B cell (primary cell): ENCODE data around the gene EFNA3. TPM values are rescaled to one million over a fixed set of nuclear protein-coding genes. Genes with fewer than 3 reads are reported as not detected.

ENCODE experiments used
- ATAC-seq: fragments of 200-7000 bp; cut with Tn5 transposase; one replicate; pipeline ENCODE4 v1.10.0; 2021; ENCODE audit warnings: low read depth, mild to moderate bottlenecking, moderate number of reproducible peaks, moderate library complexity
- CTCF ChIA-PET: fragments of 350-600 bp; sonication (Branson Sonifier 250); formaldehyde crosslinking; loops from one replicate; lab custom pipeline; 2021; ENCODE audit warnings: antibody characterized with exemption, inconsistent platforms; lab: Charles Lee
- POLR2A ChIA-PET: fragments of 350-600 bp; sonication (Branson Sonifier 250); formaldehyde crosslinking; loops from one replicate; lab custom pipeline; 2021; ENCODE audit warnings: antibody characterized with exemption; lab: Charles Lee
- DNase-seq: peaks from one replicate; pipeline ENCODE4 v3.0.0; 2013
- H2AFZ ChIP-seq: 2 replicates; pipeline ENCODE4 v1.6.1; 2012; ENCODE audit warnings: mild to moderate bottlenecking, low read depth, low read length; ENCODE audit not compliant: insufficient read depth, poor library complexity, severe bottlenecking
- H3K27ac ChIP-seq, 2 donors: 1 replicate in 1 of 2; 2 replicates in 1 of 2; pipeline ENCODE4 v1.5.1; 2012 to 2013; ENCODE audit warnings: low read length in 2 of 2, mild to moderate bottlenecking in 2 of 2, moderate library complexity in 1 of 2
- H3K27me3 ChIP-seq, 4 experiments: fragments of 200-600 bp in 1 of 4; sonication (generic) in 1 of 4; replicated peaks in 1 of 4; 1 replicate in 2 of 4; 2 replicates in 2 of 4; pipeline versions ENCODE4 v1.6.1 to v1.7.0; 2013 to 2016; ENCODE audit warnings: low read length in 3 of 4, mild to moderate bottlenecking in 2 of 4, mixed read lengths in 1 of 4, moderate library complexity in 1 of 4; ENCODE audit not compliant: insufficient read depth in 4 of 4, control insufficient read depth in 3 of 4; ENCODE audit errors: control extremely low read depth in 1 of 4
- H3K36me3 ChIP-seq, 2 experiments: replicated peaks in 1 of 2; 1 replicate in 1 of 2; 2 replicates in 1 of 2; pipeline versions ENCODE4 v1.6.1 to v1.7.1; 2013; ENCODE audit warnings: low read length in 1 of 2; ENCODE audit not compliant: insufficient read depth in 2 of 2, control insufficient read depth in 1 of 2; ENCODE audit errors: control extremely low read depth in 1 of 2, extremely low read depth in 1 of 2
- H3K4me1 ChIP-seq, 2 donors: fragments of 200-600 bp in 1 of 2; sonication (generic) in 1 of 2; 1 replicate in 1 of 2; 2 replicates in 1 of 2; pipeline versions ENCODE4 v1.5.1 to v1.6.1; 2013 to 2017; ENCODE audit warnings: low read length in 2 of 2; ENCODE audit not compliant: control insufficient read depth in 2 of 2, insufficient read depth in 2 of 2
- H3K4me2 ChIP-seq: replicated peaks from 2 replicates; pipeline ENCODE3; 2012; ENCODE audit warnings: mild to moderate bottlenecking, low read depth, low read length; ENCODE audit not compliant: poor library complexity, severe bottlenecking
- H3K4me3 ChIP-seq, 5 experiments: fragments of 200-600 bp in 1 of 5; sonication (generic) in 1 of 5; 1 replicate in 3 of 5; 2 replicates in 2 of 5; pipeline versions ENCODE4 v1.5.1 to v1.7.0; 2011 to 2016; ENCODE audit warnings: low read length in 4 of 5, mild to moderate bottlenecking in 4 of 5, low read depth in 2 of 5, control low read depth in 1 of 5, moderate library complexity in 1 of 5; ENCODE audit not compliant: insufficient read depth in 1 of 5; ENCODE audit errors: control extremely low read depth in 1 of 5, extremely low read depth in 1 of 5
- H3K79me2 ChIP-seq: fragments of 200-600 bp; sonication (generic); one replicate; pipeline ENCODE4 v1.6.0; 2016; ENCODE audit warnings: low read length; ENCODE audit not compliant: control insufficient read depth, insufficient read depth
- H3K9ac ChIP-seq: fragments of 200-600 bp; sonication (generic); 2 replicates; pipeline ENCODE4 v1.6.1; 2017; ENCODE audit warnings: mild to moderate bottlenecking, low read length, moderate library complexity
- H3K9me3 ChIP-seq, 3 donors: one replicate each; pipeline versions ENCODE4 v1.6.1 to v1.7.1; 2013; ENCODE audit warnings: low read length in 2 of 3; ENCODE audit not compliant: control insufficient read depth in 2 of 3, insufficient read depth in 1 of 3; ENCODE audit errors: control extremely low read depth in 1 of 3
- H4K20me1 ChIP-seq: 2 replicates; pipeline ENCODE4 v1.6.0; 2012; ENCODE audit warnings: mild to moderate bottlenecking, low read length; ENCODE audit not compliant: insufficient read depth, control insufficient read depth, poor library complexity, severe bottlenecking
- H3K27ac Mint-ChIP-seq: one replicate; pipeline ENCODE4 v1.8.0; 2021; ENCODE audit warnings: mixed read lengths
- H3K27me3 Mint-ChIP-seq: one replicate; pipeline ENCODE4 v1.8.0; 2021; ENCODE audit warnings: mixed read lengths
- H3K4me1 Mint-ChIP-seq: one replicate; pipeline ENCODE4 v1.8.0; 2021; ENCODE audit warnings: mixed read lengths
- H3K4me3 Mint-ChIP-seq: one replicate; pipeline ENCODE4 v1.8.0; 2021; ENCODE audit warnings: mixed read lengths
- H3K9me3 Mint-ChIP-seq: one replicate; pipeline ENCODE4 v1.8.0; 2022; ENCODE audit warnings: mixed read lengths; ENCODE audit not compliant: insufficient read depth
- EZH2 ChIP-seq: IDR thresholded peaks from 2 replicates; pipeline ENCODE4 v1.6.1; 2012; ENCODE audit warnings: borderline replicate concordance, low read depth, mild to moderate bottlenecking, moderate library complexity, low read length; ENCODE audit not compliant: insufficient read depth, poor library complexity, severe bottlenecking
- WGBS: methylation state at CpG from one replicate; pipeline ENCODE4 v1.1.5; 2013; ENCODE audit warnings: missing lambda C conversion rate; ENCODE audit not compliant: insufficient coverage; 5-methylcytosine and 5-hydroxymethylcytosine counted together
- intact Hi-C: fragments of 100-400 bp; cut with micrococcal nuclease; formaldehyde crosslinking; loops from one replicate; pipeline ENCODE4 v1.10.0; 2022
- polyA plus RNA-seq: library from polyadenylated mRNA; depleted of rRNA; stranded (reverse); fragments of >200 nt; gene quantifications from 2 replicates; pipeline ENCODE4 v1.2.3, GENCODE V29; 2012
- total RNA-seq, 2 donors: library from RNA; stranded (reverse); fragments of 120-200 nt in 1 of 2; gene quantifications; 1 replicate in 1 of 2; 2 replicates in 1 of 2; pipeline versions ENCODE4 v1.2.3 to v1.2.4, GENCODE V29; 2013 to 2022
- TF ChIP-seq, protein P1 (sequence below): fragments of 200-600 bp; IDR thresholded peaks from one replicate; pipeline ENCODE4 v1.8.0; 2022; ENCODE audit warnings: antibody characterized with exemption, mild to moderate bottlenecking

EFNA3 gene
- total and polyA plus RNA-seq, 2 donors (not counting 1 experiment from before 2014, with no cell fraction given), result 1.6 to 3.2 TPM

DNA sequence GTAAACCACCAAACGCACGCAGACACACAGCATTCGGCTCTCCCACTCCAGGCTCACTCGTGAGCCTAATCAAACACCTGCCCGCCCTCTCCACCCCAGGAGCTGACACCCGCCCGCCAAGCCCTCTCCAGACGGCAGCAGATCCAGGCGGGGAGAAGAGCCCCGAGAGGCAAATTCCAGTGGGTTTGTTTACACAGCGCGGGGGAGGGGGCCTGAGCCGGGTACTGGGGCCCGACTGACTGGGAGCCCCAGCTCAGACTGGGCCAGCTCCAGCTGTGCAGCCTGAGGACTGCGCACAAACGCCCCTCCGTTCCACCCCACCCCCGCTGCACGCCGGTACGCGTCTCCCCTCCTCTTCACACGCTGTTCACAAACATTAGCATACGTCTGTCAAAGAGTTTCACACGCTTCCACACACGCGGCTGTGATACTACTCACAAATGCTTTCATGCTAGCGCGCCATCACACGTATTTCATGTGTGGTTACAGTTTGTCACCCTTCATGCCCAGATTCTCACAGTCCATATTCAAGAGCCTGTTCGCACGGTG lies 48.0 kb downstream of the EFNA3 start:
- H4K20me1 ChIP-seq, result peaks cover 8% of the 10 kb centered on the region
- H3K4me2 ChIP-seq, result peak overlapping the region; percentile 98
- peaks cover 0 to 7% (median 0%) of the 10 kb centered on the region in 3 donors for H3K9me3 ChIP-seq
- TF ChIP-seq, protein P1, sequence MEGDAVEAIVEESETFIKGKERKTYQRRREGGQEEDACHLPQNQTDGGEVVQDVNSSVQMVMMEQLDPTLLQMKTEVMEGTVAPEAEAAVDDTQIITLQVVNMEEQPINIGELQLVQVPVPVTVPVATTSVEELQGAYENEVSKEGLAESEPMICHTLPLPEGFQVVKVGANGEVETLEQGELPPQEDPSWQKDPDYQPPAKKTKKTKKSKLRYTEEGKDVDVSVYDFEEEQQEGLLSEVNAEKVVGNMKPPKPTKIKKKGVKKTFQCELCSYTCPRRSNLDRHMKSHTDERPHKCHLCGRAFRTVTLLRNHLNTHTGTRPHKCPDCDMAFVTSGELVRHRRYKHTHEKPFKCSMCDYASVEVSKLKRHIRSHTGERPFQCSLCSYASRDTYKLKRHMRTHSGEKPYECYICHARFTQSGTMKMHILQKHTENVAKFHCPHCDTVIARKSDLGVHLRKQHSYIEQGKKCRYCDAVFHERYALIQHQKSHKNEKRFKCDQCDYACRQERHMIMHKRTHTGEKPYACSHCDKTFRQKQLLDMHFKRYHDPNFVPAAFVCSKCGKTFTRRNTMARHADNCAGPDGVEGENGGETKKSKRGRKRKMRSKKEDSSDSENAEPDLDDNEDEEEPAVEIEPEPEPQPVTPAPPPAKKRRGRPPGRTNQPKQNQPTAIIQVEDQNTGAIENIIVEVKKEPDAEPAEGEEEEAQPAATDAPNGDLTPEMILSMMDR, result no peak
- no peak for TF ChIP-seq EZH2
- 19% methylated on average over 32 of the region's 32 CpGs for WGBS
- intact Hi-C loops, result loop anchor here (1.0 to 5.0 kb wide), 3 partner anchors 14 to 41 kb away; partner anchors contain the start of gene DPM3
- ATAC-seq (peak; percentile 32), DNase-seq (peak; percentile 62)
- POLR2A ChIA-PET, result no interaction called here
- H3K27ac ChIP-seq, result no peak overlapping the region
- no peaks in the 10 kb centered on the region for H3K36me3 ChIP-seq
- CTCF ChIA-PET, result interaction anchor here (1.2 to 2.3 kb wide), 3 partner anchors 9 to 40 kb away, joined by 3 to 10 read pairs (median 5); partner anchors contain the start of gene SLC50A1
- peak overlapping the region; percentile 78 for H3K27ac Mint-ChIP-seq
- H3K4me1 Mint-ChIP-seq, result peaks cover 34% of the 10 kb centered on the region
- peak overlapping the region; percentile 26 to 58 (median 49) for H3K4me3 ChIP-seq
- peaks cover 34 to 36% of the 10 kb centered on the region in 2 donors for H3K4me1 ChIP-seq
- no peaks in the 10 kb centered on the region for H3K9me3 Mint-ChIP-seq
- H3K4me3 Mint-ChIP-seq, result peak overlapping the region; percentile 93
- peaks cover 53% of the 10 kb centered on the region for H3K27me3 Mint-ChIP-seq
- no peaks in the 10 kb centered on the region for H3K79me2 ChIP-seq
- H3K27me3 ChIP-seq, result peaks cover 0 to 54% (median 27%) of the 10 kb centered on the region in 4 experiments
- peak overlapping the region; percentile 71 for H2AFZ ChIP-seq
- peak overlapping the region; percentile 64 for H3K9ac ChIP-seq
